Measurements from ENCODE around the gene RTN4RL2. TPM values are rescaled to one million over a fixed set of nuclear protein-coding genes. Genes with fewer than 3 reads are reported as not detected.

RTN4RL2 gene
- total RNA-seq, 6 experiments from 2014 or later = 12.5 to 54.4 (median 18.6) TPM

DNA sequence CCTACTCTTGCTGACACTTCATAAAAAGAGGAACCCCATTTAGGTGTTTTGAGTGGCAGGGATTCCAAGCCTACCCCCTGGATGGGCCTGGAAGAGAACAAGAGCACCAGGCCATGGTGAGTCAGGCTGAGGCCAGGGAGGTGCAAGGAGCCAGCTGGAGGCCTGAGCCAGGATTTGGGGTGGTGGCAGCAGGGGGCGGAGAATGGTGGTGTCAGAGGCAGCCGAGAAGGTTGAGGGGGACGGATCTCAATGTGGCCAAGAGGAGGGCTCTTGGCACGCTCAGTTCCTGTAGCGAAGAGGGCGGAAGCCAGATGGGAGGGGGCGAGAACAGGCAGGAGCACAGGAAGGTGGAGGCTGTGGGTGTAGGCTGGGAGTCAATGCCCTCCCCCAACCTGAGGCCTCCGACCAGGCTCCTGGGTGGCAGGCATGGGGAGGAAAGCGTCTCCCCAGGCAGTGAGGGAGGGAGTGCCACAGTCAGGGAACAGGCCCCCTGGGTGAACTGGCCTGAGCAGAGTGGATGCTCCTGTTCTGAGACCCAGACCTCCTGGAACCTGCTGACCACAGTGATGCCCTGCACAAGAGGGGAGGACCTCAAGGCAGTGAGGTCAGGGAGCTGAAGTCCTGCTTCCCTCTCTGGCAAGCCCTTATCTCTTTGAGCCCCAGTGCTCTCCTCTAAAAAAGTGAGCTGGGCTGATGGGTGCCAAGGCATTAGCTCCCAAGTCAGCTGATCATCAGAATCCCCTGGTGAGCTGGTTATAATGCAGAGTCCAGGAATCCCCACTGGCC lies 13.9 kb downstream of the RTN4RL2 start:
- H3K4me3 ChIP-seq = no peak overlapping the region
- H3K27me3 ChIP-seq = no peaks in the 10 kb centered on the region
- H3K9me3 ChIP-seq = no peaks in the 10 kb centered on the region
- peaks cover 0 to 5% (median 0%) of the 10 kb centered on the region in 4 donors for H3K36me3 ChIP-seq
- WGBS (ENCODE audit: insufficient coverage, low coverage, low lambda C conversion rate, missing lambda C conversion rate) = 80% methylated on average over 7 of the region's 9 CpGs
- peaks cover 0 to 26% (median 12%) of the 10 kb centered on the region in 4 donors for H3K4me1 ChIP-seq
- ATAC-seq = no peak
- intact Hi-C loops (cut with DNase I) = loop anchor here in 1 of 2 donors (10.0 kb wide), 1 partner anchor 51 kb away; no protein-coding TSS in a partner anchor
- TF ChIP-seq, protein P1, sequence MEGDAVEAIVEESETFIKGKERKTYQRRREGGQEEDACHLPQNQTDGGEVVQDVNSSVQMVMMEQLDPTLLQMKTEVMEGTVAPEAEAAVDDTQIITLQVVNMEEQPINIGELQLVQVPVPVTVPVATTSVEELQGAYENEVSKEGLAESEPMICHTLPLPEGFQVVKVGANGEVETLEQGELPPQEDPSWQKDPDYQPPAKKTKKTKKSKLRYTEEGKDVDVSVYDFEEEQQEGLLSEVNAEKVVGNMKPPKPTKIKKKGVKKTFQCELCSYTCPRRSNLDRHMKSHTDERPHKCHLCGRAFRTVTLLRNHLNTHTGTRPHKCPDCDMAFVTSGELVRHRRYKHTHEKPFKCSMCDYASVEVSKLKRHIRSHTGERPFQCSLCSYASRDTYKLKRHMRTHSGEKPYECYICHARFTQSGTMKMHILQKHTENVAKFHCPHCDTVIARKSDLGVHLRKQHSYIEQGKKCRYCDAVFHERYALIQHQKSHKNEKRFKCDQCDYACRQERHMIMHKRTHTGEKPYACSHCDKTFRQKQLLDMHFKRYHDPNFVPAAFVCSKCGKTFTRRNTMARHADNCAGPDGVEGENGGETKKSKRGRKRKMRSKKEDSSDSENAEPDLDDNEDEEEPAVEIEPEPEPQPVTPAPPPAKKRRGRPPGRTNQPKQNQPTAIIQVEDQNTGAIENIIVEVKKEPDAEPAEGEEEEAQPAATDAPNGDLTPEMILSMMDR (IDR thresholded peaks at IDR 0.05) = no peak
- no peak for TF ChIP-seq POLR2A (IDR thresholded peaks at IDR 0.05)
- no peak overlapping the region for H3K27ac ChIP-seq
- peak in 1 of 3 donors; percentile 52 for DNase-seq

DNA sequence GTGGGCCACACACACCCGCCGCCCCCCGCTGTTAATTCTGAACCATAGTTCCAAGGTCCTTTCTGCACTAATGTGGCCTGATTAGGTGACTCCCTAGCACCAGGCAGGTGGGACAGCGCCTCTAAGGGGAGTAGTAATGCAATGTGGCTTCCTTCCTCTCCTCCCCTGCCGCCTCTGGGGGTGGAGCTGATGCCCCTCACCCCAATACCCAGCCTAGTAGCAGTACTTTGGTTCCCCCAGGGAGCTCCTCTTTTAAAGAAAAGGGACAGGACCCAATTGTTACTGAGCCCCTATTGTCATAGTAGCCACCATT lies 14.4 kb downstream of the RTN4RL2 start:
- Histone ChIP-seq H3K9me3 (no peaks in the 10 kb centered on the region), H3K4me1 (peaks cover 0 to 28% (median 13%) of the 10 kb centered on the region in 4 donors), H3K27ac (no peak overlapping the region), H3K36me3 (peaks cover 0 to 1% (median 0%) of the 10 kb centered on the region in 4 donors), H3K27me3 (no peaks in the 10 kb centered on the region), H3K4me3 (no peak overlapping the region)
- intact Hi-C loops (cut with DNase I) = loop anchor here in 1 of 2 donors (10.0 kb wide), 1 partner anchor 50 kb away; no protein-coding TSS in a partner anchor
- TF ChIP-seq POLR2A (IDR thresholded peaks at IDR 0.05) = no peak
- TF ChIP-seq, protein P1 (IDR thresholded peaks at IDR 0.05) = no peak
- WGBS (ENCODE audit: insufficient coverage, low coverage, low lambda C conversion rate, missing lambda C conversion rate) = 80% methylated on average over 1 of the region's 5 CpGs
- DNase-seq (no peak), ATAC-seq (no peak)

GRCh38 chr11:57475191-57475590 lies 14.9 kb downstream of the RTN4RL2 start:
- DNase-seq (no peak), ATAC-seq (no peak)
- TF ChIP-seq, protein P1 (IDR thresholded peaks at IDR 0.05) = no peak
- TF ChIP-seq POLR2A (IDR thresholded peaks at IDR 0.05) = no peak
- Histone ChIP-seq H3K27me3 (no peaks in the 10 kb centered on the region), H3K4me3 (no peak overlapping the region), H3K4me1 (peaks cover 0 to 28% (median 13%) of the 10 kb centered on the region in 4 donors), H3K27ac (no peak overlapping the region), H3K9me3 (no peaks in the 10 kb centered on the region), H3K36me3 (no peaks in the 10 kb centered on the region)
- intact Hi-C loops (cut with DNase I) = loop anchor here in 1 of 2 donors (10.0 kb wide), 1 partner anchor 50 kb away; no protein-coding TSS in a partner anchor
- WGBS (ENCODE audit: insufficient coverage, low coverage, low lambda C conversion rate, missing lambda C conversion rate) = 29% methylated on average over 1 of the region's 1 CpG

GRCh38 chr11:57475671-57476046 lies 15.3 kb downstream of the RTN4RL2 start:
- H3K27ac ChIP-seq = peak overlapping the region in 1 of 3 donors; percentile 67
- H3K4me1 ChIP-seq = peaks cover 0 to 31% (median 13%) of the 10 kb centered on the region in 4 donors
- no peak for ATAC-seq

More at GRCh38 chr11:57475671-57476046, 15.3 kb downstream of the RTN4RL2 start:
- TF ChIP-seq, protein P1 (IDR thresholded peaks at IDR 0.05) = no peak
- TF ChIP-seq POLR2A (IDR thresholded peaks at IDR 0.05) = no peak
- intact Hi-C loops (cut with DNase I) = loop anchor here in 1 of 2 donors (10.0 kb wide), 1 partner anchor 49 kb away; no protein-coding TSS in a partner anchor
- DNase-seq = no peak
- Histone ChIP-seq H3K27me3 (no peaks in the 10 kb centered on the region), H3K9me3 (no peaks in the 10 kb centered on the region), H3K4me3 (peak overlapping the region in 1 of 3 donors; percentile 35), H3K36me3 (no peaks in the 10 kb centered on the region)
- 78% methylated on average over 1 of the region's 5 CpGs for WGBS (ENCODE audit: insufficient coverage, low coverage, low lambda C conversion rate, missing lambda C conversion rate)
